Measurements from ENCODE around the gene YWHAQ.
"Not testable (repeated sequence)": the region's sequence is repeated elsewhere in the genome, so short reads cannot be mapped to it uniquely, and the experiment has no call there.

YWHAQ gene

DNA sequence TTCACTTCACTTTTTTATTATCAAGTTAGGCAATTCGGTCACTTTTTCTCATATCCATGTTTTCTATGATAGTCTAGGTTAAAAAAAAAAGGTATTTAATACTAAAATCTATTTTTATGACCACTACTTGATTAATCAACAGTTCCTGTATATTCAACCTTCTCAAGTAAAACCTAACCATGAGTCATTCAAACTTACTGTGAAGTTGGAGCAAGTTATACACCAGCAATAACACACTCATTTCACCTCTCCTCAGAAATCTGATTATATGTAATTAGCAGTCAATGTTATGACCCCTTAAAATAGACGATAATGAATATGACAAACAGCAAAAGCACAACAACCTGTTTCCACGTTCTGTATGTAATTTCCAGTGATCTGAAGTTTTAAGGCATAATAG lies 40.2 kb downstream of the YWHAQ start:
- no peak for DNase-seq

GRCh38 chr2:9586465-9586864 lies 44.3 kb downstream of the YWHAQ start:
- no peak for DNase-seq

DNA sequence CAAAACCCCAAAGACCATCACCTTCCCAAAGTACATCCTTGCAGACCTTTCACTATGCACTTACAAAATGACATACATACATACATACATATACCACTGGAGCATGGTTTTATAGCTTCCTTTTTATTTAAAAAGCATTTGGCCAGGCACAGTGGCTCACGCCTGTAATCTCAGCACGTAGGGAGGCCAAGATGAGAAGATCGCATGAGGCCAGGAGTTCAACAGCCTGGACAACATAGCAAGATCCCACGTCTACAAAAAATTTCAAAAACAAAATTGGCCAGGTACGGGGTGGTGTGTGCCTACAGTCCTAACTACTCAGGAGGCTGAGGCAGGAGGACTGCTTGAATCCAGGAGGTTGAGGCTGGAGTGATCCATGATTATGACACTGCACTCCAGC lies 45.3 kb downstream of the YWHAQ start:
- DNase-seq: no peak

DNA sequence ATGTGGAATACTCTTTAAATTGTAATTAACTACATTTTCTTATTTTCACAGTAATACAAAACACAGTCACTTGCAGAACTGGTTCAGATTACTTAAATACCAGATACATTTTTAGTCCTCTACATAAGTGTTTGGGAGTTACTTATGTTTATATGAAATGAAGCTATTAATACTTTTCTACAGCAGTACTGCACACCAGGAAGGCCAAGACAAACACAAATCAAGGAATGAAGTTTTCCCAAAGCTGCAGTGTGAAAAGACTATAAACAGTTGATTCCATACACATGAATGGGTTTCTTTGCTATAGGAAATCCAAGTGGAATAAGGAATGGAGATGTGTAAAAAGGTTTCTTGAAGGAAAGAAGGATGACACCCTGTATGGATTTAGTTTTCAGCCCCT lies 45.9 kb downstream of the YWHAQ start:
- DNase-seq: not testable (repeated sequence)

DNA sequence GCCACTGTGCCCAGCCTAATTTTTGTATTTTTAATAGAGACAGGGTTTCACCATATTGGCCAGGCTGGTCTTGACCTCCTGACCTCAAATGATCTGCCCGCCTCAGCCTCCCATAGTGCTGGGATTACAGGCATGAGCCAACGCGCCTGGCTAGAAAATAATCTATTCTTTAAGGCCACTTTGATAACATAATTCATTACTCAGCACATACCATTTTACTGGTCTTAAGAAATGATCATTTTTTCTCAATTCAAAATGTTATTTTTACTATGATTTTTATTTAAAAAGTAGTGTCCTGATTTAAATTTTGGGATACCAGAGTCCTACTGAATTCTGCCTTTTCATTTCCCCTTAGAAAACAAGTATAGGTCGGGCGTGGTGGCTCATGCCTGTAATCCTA lies 48.2 kb downstream of the YWHAQ start:
- no peak for DNase-seq

DNA sequence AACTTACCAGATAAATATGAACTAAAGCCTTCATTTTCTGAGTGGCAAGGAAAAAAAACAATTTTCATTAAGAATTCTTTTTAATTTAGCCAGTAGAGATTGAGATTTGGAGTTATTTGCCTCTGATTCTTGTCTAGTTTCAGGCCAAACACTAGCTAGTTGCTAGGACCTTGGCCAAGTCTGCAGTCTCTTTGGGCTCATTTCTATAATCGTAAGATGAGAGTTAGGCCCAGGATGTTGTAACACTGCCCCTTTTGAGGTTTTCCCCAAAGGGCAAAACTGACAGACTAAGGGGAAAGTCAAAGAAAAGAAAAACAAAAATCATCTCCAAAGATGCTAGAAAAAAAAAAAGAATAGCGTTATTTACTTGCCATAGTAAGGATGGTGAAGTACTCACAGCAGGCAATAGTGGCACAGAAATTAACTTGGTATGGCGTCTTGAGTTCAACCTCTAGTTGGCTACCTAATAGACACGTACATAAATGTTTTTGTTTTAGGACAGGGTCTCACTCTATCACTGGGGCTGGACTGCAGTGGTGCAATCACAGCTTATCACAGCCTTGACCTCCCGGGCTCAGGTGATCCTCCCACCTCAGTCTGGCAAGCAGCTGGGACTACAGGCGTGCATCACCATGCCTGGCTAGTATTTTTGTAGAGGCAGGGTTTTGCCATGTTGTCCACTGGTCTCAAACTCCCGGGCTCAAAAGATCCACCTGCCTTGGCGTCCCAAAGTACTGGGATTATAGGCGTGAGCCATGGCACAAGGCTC lies 52.1 kb downstream of the YWHAQ start:
- no peak for DNase-seq

DNA sequence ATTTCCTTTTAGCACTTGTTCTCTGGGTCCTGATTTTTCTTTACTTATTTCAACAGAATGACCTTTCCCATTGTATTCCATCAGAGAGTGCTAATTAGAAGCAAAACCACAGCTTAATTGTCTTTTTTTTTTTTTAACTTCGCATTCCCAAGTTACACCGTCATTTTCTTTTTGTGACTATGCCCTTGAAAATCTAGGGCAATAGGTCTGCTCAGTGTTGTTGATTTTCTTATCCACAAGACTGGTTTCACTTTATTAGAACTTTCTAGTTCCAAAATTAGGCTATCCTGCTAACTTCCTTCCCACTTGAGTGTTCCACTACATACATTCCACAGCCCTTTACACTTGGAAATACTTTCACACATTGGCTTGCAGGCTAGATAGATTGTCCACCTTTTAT lies 56.5 kb downstream of the YWHAQ start:
- DNase-seq: no peak

DNA sequence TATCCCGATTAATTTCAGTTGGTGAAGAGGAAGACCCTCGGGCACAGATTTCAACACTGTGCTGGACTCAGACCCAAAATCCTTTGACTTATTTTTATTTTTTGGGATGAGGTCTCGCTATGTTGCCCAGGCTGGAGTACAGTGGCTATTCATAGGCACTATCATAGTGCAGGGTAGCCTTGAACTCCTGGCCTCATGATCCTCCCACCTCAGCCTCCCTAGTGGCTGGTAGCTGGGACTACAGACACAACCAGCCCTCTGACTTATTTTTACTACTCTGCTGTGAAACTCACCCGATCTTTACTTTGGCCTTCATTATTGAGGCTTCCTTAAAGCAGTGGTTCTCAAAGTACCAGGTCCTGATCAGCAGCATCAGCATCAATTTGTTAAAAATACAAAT lies 57.0 kb downstream of the YWHAQ start:
- DNase-seq: no peak

DNA sequence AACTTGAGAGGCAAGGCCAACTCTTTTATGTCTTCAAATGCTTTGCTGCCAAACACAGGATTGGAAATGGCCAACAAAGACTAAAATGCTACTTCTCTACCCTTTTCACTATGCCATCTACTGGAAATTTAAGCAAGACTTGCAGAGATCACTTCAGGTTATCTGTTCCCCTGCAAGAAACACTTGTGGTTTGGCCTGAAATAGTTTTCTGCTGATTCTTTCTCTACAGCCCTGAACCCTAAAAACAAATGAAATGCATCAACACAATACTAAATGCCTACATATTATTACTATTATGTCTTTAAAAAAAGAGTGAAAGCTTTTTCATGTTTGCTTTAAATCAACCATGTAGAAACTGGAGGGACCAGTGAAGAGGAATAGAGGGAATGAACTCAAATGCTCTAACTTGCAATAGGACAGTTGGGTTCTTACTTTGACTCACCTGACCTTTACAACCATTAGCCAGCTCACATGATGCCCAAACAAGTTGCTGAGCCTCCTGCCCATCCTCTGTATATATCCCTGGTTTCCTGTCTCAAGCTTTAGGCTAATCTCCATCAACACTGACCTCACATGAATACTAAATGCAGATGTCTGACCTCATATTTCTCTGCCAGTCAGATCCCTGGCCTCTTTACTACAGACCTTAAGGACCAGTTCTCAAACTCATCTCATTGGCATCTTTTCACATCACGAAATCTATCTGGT lies 57.6 kb downstream of the YWHAQ start:
- DNase-seq: no peak

DNA sequence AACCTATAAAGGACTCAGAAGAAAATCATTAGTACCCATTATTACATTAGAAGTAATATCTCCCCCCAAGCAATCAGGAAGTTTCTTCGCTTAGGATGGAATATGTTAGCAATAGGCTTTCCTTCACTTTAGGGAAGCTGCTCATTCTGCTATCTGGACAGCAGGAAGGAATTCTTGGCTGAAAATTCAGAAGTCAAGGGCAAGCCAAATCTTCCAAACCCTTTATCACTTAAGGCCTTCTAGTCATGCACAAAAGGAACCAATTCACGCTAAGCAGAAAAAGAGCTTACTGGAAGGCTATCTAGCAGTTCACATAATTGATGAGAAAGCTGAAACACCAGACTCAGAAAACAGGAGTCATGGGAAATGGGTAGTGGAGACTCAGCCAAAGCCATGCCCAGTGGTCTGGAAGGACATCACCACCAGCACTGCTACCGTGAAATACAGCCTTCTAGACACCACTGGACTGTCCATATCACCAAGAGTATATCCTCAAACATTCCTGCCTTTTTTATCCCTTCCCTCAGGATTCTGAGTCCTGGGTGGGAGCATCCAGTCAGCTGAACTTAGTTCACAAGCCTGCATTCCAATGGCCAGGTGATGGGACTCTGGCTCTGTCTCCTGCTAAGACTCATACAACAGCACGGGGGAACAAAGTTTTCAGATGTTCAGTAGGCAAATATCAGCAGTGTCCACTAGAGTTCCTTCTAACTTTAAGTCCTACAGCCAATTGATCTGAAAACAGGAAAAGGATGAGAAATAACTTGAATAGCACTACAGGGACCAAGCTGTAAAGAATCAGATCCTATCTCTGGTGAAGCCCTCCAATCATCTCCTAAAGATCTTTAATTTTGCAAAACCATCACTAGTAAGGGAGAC lies 60.4 kb downstream of the YWHAQ start:
- DNase-seq: no peak

DNA sequence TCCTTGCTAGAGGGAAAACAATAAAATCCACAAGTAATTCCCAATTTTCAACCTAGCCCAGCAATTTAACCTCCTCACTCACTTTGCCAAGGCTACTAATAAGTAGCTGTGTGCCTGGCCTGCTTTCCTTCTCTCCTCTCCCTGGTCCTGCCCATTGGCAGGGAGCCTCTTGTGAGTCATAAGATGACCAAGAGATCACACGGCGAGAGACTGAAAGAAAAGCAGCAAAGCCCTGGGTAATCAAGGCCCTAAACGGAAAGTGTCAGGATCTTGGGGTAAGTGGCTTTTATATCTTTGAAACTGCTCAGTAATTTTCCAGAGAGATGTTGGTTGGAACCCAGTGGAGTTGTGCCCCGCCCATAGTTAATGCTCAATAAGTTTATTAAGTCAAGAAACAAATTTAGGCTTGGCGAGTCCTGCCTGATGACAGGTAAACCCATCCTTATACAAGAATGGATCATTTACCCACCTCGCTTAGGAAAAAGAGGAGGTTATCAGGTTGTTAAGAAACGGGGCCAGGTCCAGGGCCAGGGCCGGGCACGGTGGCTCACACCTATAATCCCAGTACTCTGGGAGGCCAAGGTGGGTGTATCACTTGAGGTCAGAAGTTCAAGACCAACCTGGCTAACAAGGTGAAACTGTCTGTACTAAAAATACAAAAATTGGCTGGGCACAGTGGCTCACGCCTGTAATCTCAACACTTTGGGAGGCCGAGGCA lies 65.2 kb downstream of the YWHAQ start:
- no peak for DNase-seq

DNA sequence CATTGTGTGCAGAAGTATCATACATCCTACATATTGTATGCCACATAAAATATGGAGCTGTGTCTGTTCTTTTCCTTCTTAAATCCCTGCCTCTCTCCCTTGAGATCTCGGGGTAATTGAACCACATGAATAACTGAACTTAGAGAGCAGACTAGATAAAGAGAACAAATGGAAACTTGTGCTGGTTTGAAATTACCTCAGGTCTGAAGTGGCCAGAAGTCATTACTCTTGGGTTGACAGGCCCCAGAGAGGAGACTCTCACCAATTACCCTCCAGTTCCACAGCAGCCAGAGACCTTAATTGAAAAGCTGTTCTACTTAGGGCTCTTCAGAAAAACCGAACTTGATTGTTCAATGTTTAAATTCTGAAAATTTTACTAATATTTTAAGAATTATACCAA lies 70.2 kb downstream of the YWHAQ start:
- DNase-seq: no peak

DNA sequence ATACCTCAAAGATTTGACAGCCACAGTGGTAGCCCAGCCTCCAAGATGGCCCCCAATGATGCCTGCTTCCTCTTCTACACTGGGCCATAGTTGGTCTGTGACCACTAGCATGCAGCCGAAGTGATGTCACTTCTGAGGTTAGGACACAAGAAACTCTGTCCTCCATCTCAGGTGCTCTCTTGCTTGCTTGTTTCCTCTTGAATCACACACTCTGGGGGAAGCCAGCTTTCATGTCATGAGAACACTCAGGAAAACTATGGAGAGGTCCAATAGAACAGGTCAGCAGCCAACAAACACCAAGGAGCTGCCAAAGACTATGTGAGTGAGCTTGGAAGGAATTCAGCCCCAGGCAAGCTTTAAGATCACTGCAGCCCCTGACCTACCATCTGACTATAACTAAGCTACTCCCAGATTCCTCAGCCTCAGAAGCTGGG lies 71.8 kb downstream of the YWHAQ start:
- DNase-seq: no peak

- no peak for DNase-seq
Observed at GRCh38 chr2:9556121-9556743, 74.6 kb downstream of the YWHAQ start.

DNA sequence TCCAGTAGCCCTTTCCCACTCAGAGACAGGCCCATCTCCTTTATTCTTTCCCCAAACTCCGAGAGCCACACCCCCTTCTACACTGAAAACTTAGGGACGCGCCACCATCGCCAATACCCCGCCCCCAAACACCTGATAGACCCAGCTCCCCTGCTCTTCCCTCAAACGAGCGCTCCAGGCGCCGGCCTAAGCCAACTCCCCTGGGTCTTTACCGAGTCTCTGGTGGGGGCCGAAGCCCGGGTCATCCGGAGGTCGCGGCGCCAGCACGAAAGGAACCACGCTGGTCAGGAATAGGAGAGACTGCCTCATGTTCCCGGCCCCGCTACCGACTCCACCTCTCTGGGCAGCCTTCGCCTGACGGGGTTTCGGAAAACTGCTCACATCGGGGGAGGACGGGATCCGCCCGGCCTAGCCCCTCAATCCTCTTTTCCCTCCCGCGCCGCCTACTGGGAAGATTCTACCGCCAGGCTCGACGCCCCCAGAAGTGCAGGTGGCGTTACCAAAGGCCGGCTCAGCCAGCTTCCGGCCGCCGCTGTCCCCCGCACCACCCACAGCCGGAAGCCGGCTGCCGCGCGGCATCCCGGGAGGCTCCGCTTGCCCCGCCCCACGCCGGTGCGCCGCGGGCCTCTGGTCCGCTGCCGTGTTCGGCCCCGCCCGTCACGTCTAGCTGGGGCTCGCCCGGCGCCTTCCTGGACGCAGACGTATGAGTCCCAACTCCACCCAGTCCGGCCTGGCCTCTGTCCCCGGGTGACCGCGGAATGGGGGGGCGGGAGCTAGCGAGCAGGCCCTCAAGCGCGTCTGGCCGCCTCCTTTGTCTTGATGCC lies 75.3 kb downstream of the YWHAQ start, which contains the start of gene ADAM17:
Gene ADAM17, minus strand, starts transcription at position 534 of the 824 bp plus-strand sequence. Its CDS starts 225 bp downstream, at position 309.
- DNase-seq: peak; percentile 83

DNA sequence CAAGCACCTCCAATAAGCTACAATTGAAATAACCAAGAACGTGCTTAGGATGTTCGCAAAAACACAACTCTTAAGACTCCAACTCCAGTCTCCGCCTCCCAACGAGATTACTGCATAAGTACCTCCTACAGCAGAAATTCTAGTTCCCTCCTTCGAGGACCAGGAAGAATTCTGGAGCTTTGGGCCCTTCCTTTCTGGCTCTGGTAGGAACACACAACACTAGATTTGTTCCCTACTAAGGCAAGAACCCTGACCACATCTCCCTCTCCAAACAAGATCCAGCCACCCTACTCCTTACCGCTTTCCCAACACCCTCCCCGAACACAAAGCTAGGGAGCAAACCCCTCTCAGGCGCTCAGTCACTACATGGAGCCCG lies 75.9 kb downstream of the YWHAQ start:
- peak; percentile 31 for DNase-seq

DNA sequence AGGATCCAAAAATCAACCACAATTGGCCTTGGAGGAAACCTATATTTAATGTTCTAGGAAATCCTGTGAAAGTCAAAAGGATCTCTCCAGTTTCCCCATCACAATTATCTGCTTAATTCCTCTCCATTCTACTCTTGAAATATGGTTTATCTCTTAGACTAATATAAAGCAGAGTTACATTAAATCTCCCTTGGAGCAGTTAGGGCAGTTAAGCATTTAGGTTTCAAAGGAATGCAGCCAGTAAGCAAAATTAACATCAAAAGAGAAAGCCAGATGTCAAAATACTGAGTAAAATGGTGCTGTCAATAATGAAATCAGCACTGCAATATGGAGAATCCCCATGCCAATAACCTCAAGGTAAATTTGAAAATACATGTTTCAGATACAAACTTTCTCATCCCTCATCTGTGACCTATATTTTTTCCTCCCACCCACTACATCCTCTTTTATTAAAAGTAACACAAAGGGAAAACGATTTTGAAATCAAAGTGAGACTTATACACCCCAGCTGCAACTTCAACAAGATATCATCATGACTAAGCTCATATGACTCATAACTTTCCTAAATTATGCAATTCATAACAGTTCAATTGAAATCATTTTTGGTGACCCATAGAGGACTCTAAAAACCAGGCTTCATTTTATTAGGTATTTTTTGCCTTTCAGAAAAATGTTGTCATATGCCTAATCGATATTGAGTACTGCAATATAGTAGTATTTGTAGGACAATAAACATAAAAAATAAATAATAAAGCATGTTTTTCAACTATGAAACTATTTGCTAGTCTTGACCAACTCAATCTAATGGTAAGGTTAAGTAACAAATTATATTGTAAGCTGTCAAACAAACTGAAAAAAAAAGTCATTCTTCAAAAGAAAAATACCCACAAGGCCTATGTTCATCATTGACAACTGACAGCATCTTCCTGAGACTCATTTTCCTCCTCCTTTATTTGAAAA lies 78.3 kb downstream of the YWHAQ start:
- DNase-seq: no peak

DNA sequence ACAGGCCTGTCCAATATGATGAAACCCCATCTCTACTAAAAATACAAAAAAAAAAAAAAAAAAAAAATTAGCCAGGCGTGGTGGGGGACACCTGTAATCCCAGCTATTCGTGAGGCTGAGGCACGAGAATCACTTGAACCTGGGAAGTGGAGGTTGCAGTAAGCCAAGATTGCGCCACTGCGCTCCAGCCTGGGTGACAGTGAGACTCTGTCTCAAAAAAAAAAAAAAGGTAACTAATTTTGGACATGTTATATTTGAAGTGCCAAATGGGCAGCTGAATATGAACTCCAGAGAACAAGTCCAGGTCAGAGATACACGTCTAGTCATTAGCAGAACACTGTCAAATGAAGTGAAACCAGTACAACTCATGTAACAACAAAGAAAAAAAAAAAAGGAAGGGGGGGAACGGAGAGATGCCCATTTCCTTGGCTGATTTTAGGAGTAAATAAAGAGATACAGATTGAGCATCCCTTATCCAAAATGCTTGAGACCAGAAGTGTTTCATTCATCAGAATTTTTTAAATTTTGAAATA lies 79.9 kb downstream of the YWHAQ start:
- not testable (repeated sequence) for DNase-seq

GRCh38 chr2:9549420-9549819 lies 81.4 kb downstream of the YWHAQ start:
- no peak for DNase-seq

DNA sequence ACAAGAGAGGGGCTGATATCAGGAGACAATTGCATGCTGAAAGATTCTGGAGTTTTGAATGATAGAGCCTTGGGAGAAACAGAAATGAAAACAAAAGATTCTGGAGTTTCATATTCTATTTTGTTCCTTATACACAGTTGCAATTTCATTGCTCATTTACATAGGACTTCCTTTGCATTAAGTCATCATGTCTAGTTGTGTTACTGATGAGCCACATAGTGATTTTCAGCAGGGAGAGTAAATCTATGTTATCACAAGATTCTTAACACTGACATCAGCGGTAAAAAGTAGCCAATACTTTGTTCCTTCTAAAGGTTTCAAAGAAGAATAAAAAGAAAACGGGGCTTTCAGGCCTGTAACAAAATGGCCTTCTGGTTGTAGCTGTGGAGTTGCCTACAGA lies 82.3 kb downstream of the YWHAQ start:
- no peak for DNase-seq

All from activated naive CD4-positive, alpha-beta T cell treated with anti-CD3 and anti-CD28 coated beads, Interleukin-2, amount 50 U/mL, for 16 hours (primary cell).